IgD-negative memory B cell (primary cell): ENCODE data around the gene SPOPL. TPM values are rescaled to one million over a fixed set of nuclear protein-coding genes. Genes with fewer than 3 reads are reported as not detected.
"Not testable (repeated sequence)": the region's sequence is repeated elsewhere in the genome, so short reads cannot be mapped to it uniquely, and the experiment has no call there.

ENCODE experiments used
- H3K27ac Mint-ChIP-seq, 3 donors: one replicate each; pipeline ENCODE4 v1.8.0; 2020 to 2022; ENCODE audit warnings: mild to moderate bottlenecking in 3 of 3, mixed read lengths in 3 of 3, moderate library complexity in 1 of 3
- H3K27me3 Mint-ChIP-seq: one replicate; pipeline ENCODE4 v1.8.0; 2021; ENCODE audit warnings: mixed read lengths
- H3K36me3 Mint-ChIP-seq: one replicate; pipeline ENCODE4 v1.8.0; 2020; ENCODE audit warnings: mild to moderate bottlenecking, mixed read lengths
- H3K4me1 Mint-ChIP-seq, 3 donors: one replicate each; pipeline ENCODE4 v1.8.0; 2020 to 2022; ENCODE audit warnings: mixed read lengths in 3 of 3, mild to moderate bottlenecking in 1 of 3
- H3K4me3 Mint-ChIP-seq, 4 donors: one replicate each; pipeline ENCODE4 v1.8.0; 2020 to 2022; ENCODE audit warnings: mild to moderate bottlenecking in 4 of 4, mixed read lengths in 4 of 4, moderate library complexity in 3 of 4
- H3K9me3 Mint-ChIP-seq, 3 donors: one replicate each; pipeline ENCODE4 v1.8.0; 2020 to 2021; ENCODE audit warnings: mixed read lengths in 3 of 3, mild to moderate bottlenecking in 1 of 3
- polyA plus RNA-seq: library from polyadenylated mRNA; unstranded; fragments of 300-500 nt; fragmentation: Illumina TruSeq; gene quantifications from one replicate; pipeline ENCODE4 v1.2.3, GENCODE V29; 2021

SPOPL gene
- 7.7 TPM for polyA plus RNA-seq

- H3K4me1 Mint-ChIP-seq, result peaks cover 22 to 40% (median 37%) of the 10 kb centered on the region in 3 donors
- H3K27me3 Mint-ChIP-seq, result no peaks in the 10 kb centered on the region
- no peaks in the 10 kb centered on the region for H3K9me3 Mint-ChIP-seq
- peaks cover 7% of the 10 kb centered on the region for H3K36me3 Mint-ChIP-seq
- H3K27ac Mint-ChIP-seq, result peak within 1 kb of the TSS; percentile 93 to 99 (median 97)
- H3K4me3 Mint-ChIP-seq, result peak within 1 kb of the TSS; percentile 98 to 100 (median 99)
Measured at GRCh38 chr2:138501425-138502254, at the start of gene SPOPL. SPOPL (plus strand) TSS chr2:138501770; CDS start chr2:138550217, 48,447 bp downstream.

DNA sequence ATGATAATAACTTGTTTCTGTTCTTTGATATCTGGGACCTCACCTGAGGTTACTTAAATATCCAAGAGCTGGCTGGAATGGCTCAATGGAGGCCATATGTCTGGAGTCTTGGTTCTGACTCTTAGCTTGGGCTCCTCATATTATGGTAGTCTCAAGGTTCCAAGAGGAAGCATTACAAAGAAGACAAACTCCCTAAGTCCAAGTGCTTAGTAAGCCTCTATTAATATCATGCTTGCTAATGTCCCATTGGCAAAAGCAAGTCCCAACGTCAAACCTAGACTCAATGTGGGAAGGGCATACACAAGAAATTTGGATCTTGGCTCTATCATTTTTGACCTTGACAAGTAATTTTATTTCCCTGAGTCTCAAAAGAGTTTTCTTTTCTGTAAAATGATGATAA is 49.2 kb upstream of the SPOPL start:
- H3K27ac Mint-ChIP-seq, result no peak overlapping the region
- peaks cover 0 to 3% (median 0%) of the 10 kb centered on the region in 3 donors for H3K9me3 Mint-ChIP-seq
- H3K4me1 Mint-ChIP-seq, result no peaks in the 10 kb centered on the region
- no peaks in the 10 kb centered on the region for H3K27me3 Mint-ChIP-seq
- no peak overlapping the region for H3K4me3 Mint-ChIP-seq
- H3K36me3 Mint-ChIP-seq, result peaks cover 7% of the 10 kb centered on the region

DNA sequence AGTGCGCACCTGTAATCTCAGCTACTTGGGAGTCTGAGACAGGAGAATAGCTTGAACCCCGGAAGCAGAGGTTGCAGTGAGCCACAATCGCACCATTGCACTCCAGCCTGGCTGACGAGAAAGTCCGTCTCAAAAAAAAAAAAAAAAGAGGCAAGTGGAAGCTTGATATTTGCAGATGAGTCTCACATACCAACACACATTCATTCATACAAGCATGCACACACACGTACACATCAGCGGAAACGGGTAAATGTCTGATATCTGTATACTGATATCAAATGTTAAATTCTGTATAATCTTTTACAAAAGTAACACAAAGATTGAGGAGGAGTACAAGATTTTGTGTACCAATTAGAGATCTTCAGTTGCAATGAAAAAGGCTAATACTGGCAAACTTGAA is 47.8 kb upstream of the SPOPL start:
- H3K9me3 Mint-ChIP-seq, result peaks cover 0 to 14% (median 2%) of the 10 kb centered on the region in 3 donors
- H3K4me3 Mint-ChIP-seq, result no peak overlapping the region
- no peaks in the 10 kb centered on the region for H3K27me3 Mint-ChIP-seq
- peaks cover 4% of the 10 kb centered on the region for H3K36me3 Mint-ChIP-seq
- H3K4me1 Mint-ChIP-seq, result no peaks in the 10 kb centered on the region
- no peak overlapping the region for H3K27ac Mint-ChIP-seq

DNA sequence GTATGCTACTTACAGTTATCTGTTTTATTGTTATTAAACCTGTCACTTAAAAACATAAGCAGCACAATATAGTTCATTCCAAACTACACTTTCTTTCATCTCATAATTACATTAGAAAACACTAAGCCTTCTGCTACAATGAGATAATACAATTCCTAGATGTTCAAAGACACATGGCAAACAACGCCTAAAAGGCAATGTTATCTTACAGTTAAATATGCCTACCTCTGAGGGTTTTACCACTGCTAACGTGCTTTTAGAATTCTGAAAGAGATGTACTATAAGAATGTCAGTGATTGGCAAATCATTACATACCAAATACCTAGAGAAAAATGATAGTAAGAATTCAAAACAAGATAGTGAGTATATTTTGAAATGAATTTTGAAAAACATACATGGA is 46.8 kb upstream of the SPOPL start:
- H3K27me3 Mint-ChIP-seq, result no peaks in the 10 kb centered on the region
- peaks cover 8% of the 10 kb centered on the region for H3K36me3 Mint-ChIP-seq
- no peak overlapping the region for H3K4me3 Mint-ChIP-seq
- H3K9me3 Mint-ChIP-seq, result peaks cover 0 to 17% (median 4%) of the 10 kb centered on the region in 3 donors
- H3K27ac Mint-ChIP-seq, result no peak overlapping the region
- peaks cover 0 to 2% (median 2%) of the 10 kb centered on the region in 3 donors for H3K4me1 Mint-ChIP-seq

- Mint-ChIP-seq H3K4me3 (no peak overlapping the region), H3K27me3 (no peaks in the 10 kb centered on the region), H3K4me1 (peaks cover 0 to 2% (median 2%) of the 10 kb centered on the region in 3 donors), H3K36me3 (peaks cover 8% of the 10 kb centered on the region), H3K9me3 (peaks cover 1 to 19% (median 5%) of the 10 kb centered on the region in 3 donors), H3K27ac (no peak overlapping the region)
Measured at GRCh38 chr2:138455275-138455674, 46.3 kb upstream of the SPOPL start.

- peaks cover 3 to 22% (median 8%) of the 10 kb centered on the region in 3 donors for H3K9me3 Mint-ChIP-seq
- peaks cover 8% of the 10 kb centered on the region for H3K36me3 Mint-ChIP-seq
- H3K27ac Mint-ChIP-seq, result no peak overlapping the region
- no peak overlapping the region for H3K4me3 Mint-ChIP-seq
- no peaks in the 10 kb centered on the region for H3K27me3 Mint-ChIP-seq
- H3K4me1 Mint-ChIP-seq, result peaks cover 0 to 2% (median 2%) of the 10 kb centered on the region in 3 donors
Measured at GRCh38 chr2:138455691-138456090, 45.9 kb upstream of the SPOPL start.

DNA sequence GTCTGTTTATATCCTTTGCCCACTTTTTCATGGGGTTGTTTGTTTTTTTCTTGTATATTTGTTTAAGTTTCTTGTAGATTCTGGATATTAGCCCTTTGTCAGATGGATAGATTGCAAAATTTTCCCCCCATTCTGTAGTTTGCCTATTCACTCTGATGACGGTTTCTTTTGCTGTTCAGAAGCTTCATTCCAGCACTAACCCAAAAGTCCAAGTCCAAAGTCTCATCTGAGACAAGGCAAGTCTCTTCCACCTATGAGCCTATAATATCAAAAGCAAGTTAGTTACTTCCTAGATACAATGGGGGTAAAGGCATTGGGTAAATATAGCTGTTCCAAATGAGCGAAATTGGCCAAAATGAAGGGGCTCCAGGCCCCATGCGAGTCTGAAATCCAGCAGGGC is 38.9 kb upstream of the SPOPL start:
- not testable (repeated sequence) for H3K4me1 Mint-ChIP-seq, H3K27me3 Mint-ChIP-seq, H3K4me3 Mint-ChIP-seq, H3K27ac Mint-ChIP-seq
- H3K9me3 Mint-ChIP-seq, result peaks cover 3 to 20% (median 12%) of the 10 kb centered on the region in 3 donors
- peaks cover 11% of the 10 kb centered on the region for H3K36me3 Mint-ChIP-seq

DNA sequence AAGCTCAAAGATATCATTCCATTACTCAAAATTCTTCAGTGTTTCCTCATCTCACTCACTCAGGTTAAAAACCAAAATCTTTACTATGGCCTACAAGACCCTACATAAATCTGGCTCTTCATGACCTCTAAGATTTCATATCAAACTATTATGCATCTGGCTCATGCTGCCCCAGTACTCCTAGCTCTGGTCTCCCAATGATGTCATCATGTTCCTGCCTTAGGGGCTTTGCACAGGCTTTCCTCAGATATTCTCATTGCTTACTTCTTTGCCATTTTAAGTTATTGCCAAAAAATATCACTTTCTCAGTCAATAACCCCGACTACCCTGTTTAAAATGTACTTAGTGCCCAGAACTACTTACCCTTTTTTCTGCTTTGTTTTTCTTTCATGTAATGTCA is 33.0 kb upstream of the SPOPL start:
- Mint-ChIP-seq H3K27me3 (no peaks in the 10 kb centered on the region), H3K4me3 (no peak overlapping the region), H3K9me3 (peaks cover 0 to 2% (median 2%) of the 10 kb centered on the region in 3 donors), H3K4me1 (peaks cover 0 to 4% (median 0%) of the 10 kb centered on the region in 3 donors), H3K27ac (no peak overlapping the region), H3K36me3 (peaks cover 5% of the 10 kb centered on the region)

GRCh38 chr2:138469411-138469810 is 32.2 kb upstream of the SPOPL start:
- Mint-ChIP-seq H3K36me3 (peaks cover 5% of the 10 kb centered on the region), H3K9me3 (no peaks in the 10 kb centered on the region), H3K4me1 (peaks cover 3 to 6% (median 4%) of the 10 kb centered on the region in 3 donors), H3K4me3 (no peak overlapping the region), H3K27me3 (no peaks in the 10 kb centered on the region), H3K27ac (no peak overlapping the region)

DNA sequence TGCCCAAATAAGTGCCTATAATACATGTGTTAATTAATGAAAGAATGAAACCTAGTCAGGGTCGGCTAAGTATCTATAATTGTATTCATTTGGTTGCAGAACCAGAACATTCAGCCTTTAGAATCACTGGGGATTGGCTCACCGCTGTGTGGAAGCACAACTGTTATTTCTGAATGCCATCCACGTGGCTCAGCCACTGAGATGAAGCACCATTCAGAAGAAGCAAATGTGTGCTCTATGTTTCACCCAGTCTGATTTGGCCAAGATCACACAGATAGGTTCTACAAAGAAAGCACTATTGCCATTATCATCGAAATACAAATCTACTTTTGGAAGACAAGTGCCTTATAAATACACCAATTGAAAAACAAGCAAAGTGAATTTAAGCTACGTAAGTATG is 30.6 kb upstream of the SPOPL start:
- Mint-ChIP-seq H3K4me1 (peaks cover 17 to 19% (median 17%) of the 10 kb centered on the region in 3 donors), H3K4me3 (no peak overlapping the region), H3K36me3 (peaks cover 5% of the 10 kb centered on the region), H3K9me3 (no peaks in the 10 kb centered on the region), H3K27ac (no peak overlapping the region), H3K27me3 (no peaks in the 10 kb centered on the region)

- peaks cover 1% of the 10 kb centered on the region for H3K36me3 Mint-ChIP-seq
- H3K4me1 Mint-ChIP-seq, result peaks cover 16 to 19% (median 17%) of the 10 kb centered on the region in 3 donors
- peak overlapping the region in 1 of 3 donors; percentile 64 for H3K27ac Mint-ChIP-seq
- H3K27me3 Mint-ChIP-seq, result no peaks in the 10 kb centered on the region
- no peaks in the 10 kb centered on the region for H3K9me3 Mint-ChIP-seq
- no peak overlapping the region for H3K4me3 Mint-ChIP-seq
Measured at GRCh38 chr2:138474100-138474825, 27.3 kb upstream of the SPOPL start.

- Mint-ChIP-seq H3K4me1 (peaks cover 16 to 19% (median 17%) of the 10 kb centered on the region in 3 donors), H3K27ac (peak overlapping the region in 2 of 3 donors; percentile 4 to 46), H3K9me3 (no peaks in the 10 kb centered on the region), H3K36me3 (peaks cover 1% of the 10 kb centered on the region), H3K27me3 (no peaks in the 10 kb centered on the region), H3K4me3 (peak overlapping the region in 2 of 4 donors; percentile 6 to 76)
Measured at GRCh38 chr2:138475277-138475776, 26.2 kb upstream of the SPOPL start.

- peak overlapping the region in 2 of 3 donors; percentile 0 to 31 for H3K27ac Mint-ChIP-seq
- no peaks in the 10 kb centered on the region for H3K27me3 Mint-ChIP-seq
- no peaks in the 10 kb centered on the region for H3K9me3 Mint-ChIP-seq
- peaks cover 1% of the 10 kb centered on the region for H3K36me3 Mint-ChIP-seq
- H3K4me1 Mint-ChIP-seq, result peaks cover 16 to 19% (median 17%) of the 10 kb centered on the region in 3 donors
- no peak overlapping the region for H3K4me3 Mint-ChIP-seq
Measured at GRCh38 chr2:138476186-138476585, 25.4 kb upstream of the SPOPL start.

- H3K27me3 Mint-ChIP-seq, result no peaks in the 10 kb centered on the region
- H3K9me3 Mint-ChIP-seq, result no peaks in the 10 kb centered on the region
Measured at GRCh38 chr2:138476940-138477339, 24.6 kb upstream of the SPOPL start.

GRCh38 chr2:138482796-138483195 is 18.8 kb upstream of the SPOPL start:
- not testable (repeated sequence) for H3K4me3 Mint-ChIP-seq, H3K27me3 Mint-ChIP-seq, H3K27ac Mint-ChIP-seq, H3K9me3 Mint-ChIP-seq, H3K36me3 Mint-ChIP-seq, H3K4me1 Mint-ChIP-seq

More at GRCh38 chr2:138476940-138477339, 24.6 kb upstream of the SPOPL start:
- Mint-ChIP-seq H3K27ac (peak overlapping the region in 1 of 3 donors; percentile 31), H3K4me1 (peaks cover 16 to 19% (median 17%) of the 10 kb centered on the region in 3 donors), H3K4me3 (no peak overlapping the region), H3K36me3 (peaks cover 1% of the 10 kb centered on the region)
